Spinal cord (tissue), 10 donors: ENCODE measurements around the gene VAMP8. TPM values are rescaled to one million over a fixed set of nuclear protein-coding genes. Genes with fewer than 3 reads are reported as not detected.
"Not testable (repeated sequence)": the region's sequence is repeated elsewhere in the genome, so short reads cannot be mapped to it uniquely, and the experiment has no call there.

ENCODE experiments used
- DNase-seq, 6 donors: peaks; one replicate each; pipeline versions ENCODE4 v3.0.0 to v3.0.0-alpha.2; 2013 to 2015; ENCODE audit warnings: low spot score in 6 of 6, low read depth in 4 of 6
- H3K27ac ChIP-seq: one replicate; pipeline ENCODE4 v1.5.1; 2013; ENCODE audit warnings: low read depth, low read length, control low read depth
- H3K27me3 ChIP-seq: one replicate; pipeline ENCODE4 v1.6.1; 2013; ENCODE audit warnings: low read length; ENCODE audit not compliant: control insufficient read depth, insufficient read depth
- H3K36me3 ChIP-seq: one replicate; pipeline ENCODE4 v1.6.1; 2013; ENCODE audit warnings: low read length; ENCODE audit not compliant: control insufficient read depth, insufficient read depth
- H3K4me1 ChIP-seq: one replicate; pipeline ENCODE4 v1.6.1; 2013; ENCODE audit warnings: low read length; ENCODE audit not compliant: control insufficient read depth, insufficient read depth
- H3K4me3 ChIP-seq: one replicate; pipeline ENCODE4 v1.5.1; 2013; ENCODE audit warnings: low read depth, low read length, control low read depth
- H3K9me3 ChIP-seq: one replicate; pipeline ENCODE4 v1.6.1; 2013; ENCODE audit warnings: low read length; ENCODE audit not compliant: control insufficient read depth, insufficient read depth
- WGBS: methylation state at CpG from one replicate; pipeline ENCODE4 v1.1.5; 2013; ENCODE audit warnings: missing lambda C conversion rate; ENCODE audit not compliant: insufficient coverage; 5-methylcytosine and 5-hydroxymethylcytosine counted together
- polyA plus RNA-seq, 2 donors: library from polyadenylated mRNA; unstranded; fragments of 120-200 nt; gene quantifications; one replicate each; pipeline ENCODE4 v1.2.1, GENCODE V29; 2013; ENCODE audit not compliant: insufficient read length in 2 of 2
- total RNA-seq, 2 donors: library from RNA; depleted of rRNA in 1 of 2; stranded (reverse); fragments of 120-200 nt in 1 of 2; fragments of >200 nt in 1 of 2; gene quantifications; one replicate each; pipeline versions ENCODE4 v1.2.3 to v1.2.4, GENCODE V29; 2013 to 2014
- donor health status: healthy.

VAMP8 gene
- total and polyA plus RNA-seq, 4 donors: 10.3 to 32.3 (median 12.7) TPM

DNA sequence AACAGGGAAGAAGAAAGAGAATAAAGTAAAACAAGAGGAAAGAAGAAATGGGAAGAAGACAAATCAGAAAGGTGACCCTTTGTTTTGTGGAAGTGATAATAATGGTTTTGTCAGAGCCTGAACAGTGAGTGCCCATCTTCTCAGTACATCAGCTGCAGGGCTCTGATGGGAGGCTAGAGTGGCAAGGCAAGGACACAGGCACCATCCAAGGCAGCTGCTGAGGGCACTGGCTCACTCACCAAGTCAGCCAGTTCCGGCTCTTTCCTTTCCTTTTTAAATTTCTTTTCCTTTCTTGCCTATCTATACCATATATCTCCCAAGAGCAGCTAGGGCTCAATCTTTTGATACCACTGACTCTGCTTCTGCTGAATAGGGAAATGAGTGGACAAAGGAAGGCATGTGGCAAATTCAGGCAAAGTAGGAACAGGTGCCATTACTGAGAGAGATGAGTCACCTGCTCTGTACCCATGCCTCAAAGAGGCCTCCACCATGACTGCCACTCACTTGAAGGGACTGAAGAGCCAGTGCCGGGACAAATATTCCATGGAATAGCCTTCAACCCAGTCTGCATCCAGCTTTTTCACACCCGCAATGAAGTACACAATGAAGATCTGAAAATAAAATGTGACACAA lies 22.3 kb upstream of the VAMP8 start:
- peaks cover 1% of the 10 kb centered on the region for H3K4me1 ChIP-seq
- no CpG with 5 or more reads among the region's 3 CpGs for WGBS
- H3K9me3 ChIP-seq: no peaks in the 10 kb centered on the region
- H3K27me3 ChIP-seq: no peaks in the 10 kb centered on the region
- DNase-seq: no peak
- no peak overlapping the region for H3K27ac ChIP-seq
- H3K4me3 ChIP-seq: no peak overlapping the region
- H3K36me3 ChIP-seq: peaks cover 52% of the 10 kb centered on the region

DNA sequence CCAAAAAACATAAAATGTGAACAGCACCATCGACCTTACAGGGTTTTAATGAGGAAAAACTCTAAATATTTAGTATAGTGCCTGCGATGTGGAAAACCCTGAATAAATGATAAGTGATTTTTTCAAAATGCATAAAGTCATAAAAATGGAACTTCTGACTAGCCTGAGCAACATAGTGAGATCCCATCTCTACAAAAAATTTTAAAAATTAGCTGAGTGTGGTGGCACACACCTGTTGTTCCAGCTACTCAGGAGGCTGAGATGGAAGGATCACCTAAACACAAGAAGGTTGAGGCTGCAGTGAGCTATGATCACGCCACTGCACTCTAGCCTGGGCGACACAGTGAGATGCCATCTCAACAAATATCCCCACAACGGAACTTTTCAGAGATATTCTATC lies 20.3 kb upstream of the VAMP8 start:
- no peaks in the 10 kb centered on the region for H3K9me3 ChIP-seq
- H3K27ac ChIP-seq: no peak overlapping the region
- peaks cover 40% of the 10 kb centered on the region for H3K36me3 ChIP-seq
- no peaks in the 10 kb centered on the region for H3K27me3 ChIP-seq
- no peak overlapping the region for H3K4me3 ChIP-seq
- DNase-seq: no peak
- H3K4me1 ChIP-seq: peaks cover 15% of the 10 kb centered on the region
- WGBS: 100% methylated on average over 2 of the region's 5 CpGs

DNA sequence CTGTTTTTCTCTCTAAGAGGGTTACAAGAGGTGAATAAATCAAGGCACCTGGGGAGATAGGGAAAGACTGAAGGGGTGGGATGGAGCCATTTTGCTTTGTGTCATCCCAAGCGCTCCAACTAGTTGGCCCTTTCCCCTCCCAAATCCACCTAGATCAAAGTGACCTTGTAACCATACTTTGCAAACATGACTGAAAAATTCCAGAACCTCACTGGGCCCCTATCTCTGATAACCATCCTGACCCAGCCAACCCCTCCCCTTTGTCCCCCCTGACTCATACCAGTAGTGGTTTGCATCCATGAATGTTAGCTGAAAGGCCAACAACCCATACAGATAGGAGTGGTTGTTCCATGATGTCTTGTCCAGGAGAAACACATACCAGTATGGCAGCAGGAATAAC lies 19.2 kb upstream of the VAMP8 start:
- Histone ChIP-seq H3K9me3 (no peaks in the 10 kb centered on the region), H3K4me1 (peaks cover 17% of the 10 kb centered on the region), H3K27ac (no peak overlapping the region), H3K4me3 (no peak overlapping the region), H3K36me3 (peaks cover 36% of the 10 kb centered on the region), H3K27me3 (no peaks in the 10 kb centered on the region)
- WGBS: no CpG with 5 or more reads among the region's 1 CpG
- no peak for DNase-seq

DNA sequence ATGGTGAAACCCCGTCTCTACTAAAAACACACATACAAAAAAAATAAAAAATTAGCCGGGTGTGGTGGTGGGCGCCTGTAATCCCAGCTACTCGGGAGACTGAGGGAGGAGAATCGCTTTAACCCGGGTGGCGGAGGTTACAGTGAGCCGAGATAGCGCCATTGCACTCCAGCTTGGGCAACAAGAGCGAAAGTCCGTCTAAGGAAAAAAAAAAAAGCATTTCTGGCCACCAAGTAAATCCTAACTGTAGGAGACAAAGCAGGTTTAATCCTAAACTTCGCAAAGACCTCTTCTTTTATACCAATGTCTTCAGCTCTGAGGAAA lies 17.0 kb upstream of the VAMP8 start:
- WGBS: 86% methylated on average over 11 of the region's 12 CpGs
- H3K27ac ChIP-seq: not testable (repeated sequence)
- H3K4me3 ChIP-seq: peak overlapping the region; percentile 96

DNA sequence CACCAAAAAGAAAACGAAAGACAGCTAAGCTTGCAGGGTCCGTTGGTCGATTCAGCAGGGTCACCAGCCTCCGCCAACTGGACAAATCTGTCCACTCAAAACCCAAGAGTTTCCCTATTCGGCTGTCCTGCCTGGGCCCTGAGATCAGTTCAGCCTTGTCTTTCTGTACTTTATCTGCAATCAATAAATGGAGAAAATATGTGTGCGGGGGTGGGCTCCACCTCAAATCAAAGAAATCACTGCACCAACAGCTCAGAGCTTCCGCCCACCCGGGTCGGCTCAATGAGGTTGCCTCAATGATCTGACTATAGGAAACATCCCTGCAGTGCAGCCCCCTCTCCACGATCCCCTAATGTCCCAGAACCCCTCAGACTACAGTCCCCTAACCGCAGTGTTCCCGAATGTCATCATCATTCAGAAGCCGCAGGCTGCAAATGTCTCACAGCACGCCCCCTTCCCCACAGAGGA lies 16.5 kb upstream of the VAMP8 start:
- H3K36me3 ChIP-seq: peaks cover 13% of the 10 kb centered on the region
- H3K9me3 ChIP-seq: no peaks in the 10 kb centered on the region
- 5% methylated on average over 10 of the region's 14 CpGs for WGBS
- H3K4me3 ChIP-seq: peak overlapping the region; percentile 96
- H3K27ac ChIP-seq: peak overlapping the region; percentile 90
- no peaks in the 10 kb centered on the region for H3K27me3 ChIP-seq
- H3K4me1 ChIP-seq: peaks cover 17% of the 10 kb centered on the region
- DNase-seq: no peak

More for the DNA sequence above, 17.0 kb upstream of the VAMP8 start:
- H3K36me3 ChIP-seq: peaks cover 14% of the 10 kb centered on the region
- H3K9me3 ChIP-seq, H3K27me3 ChIP-seq, DNase-seq: not testable (repeated sequence)
- peaks cover 17% of the 10 kb centered on the region for H3K4me1 ChIP-seq

DNA sequence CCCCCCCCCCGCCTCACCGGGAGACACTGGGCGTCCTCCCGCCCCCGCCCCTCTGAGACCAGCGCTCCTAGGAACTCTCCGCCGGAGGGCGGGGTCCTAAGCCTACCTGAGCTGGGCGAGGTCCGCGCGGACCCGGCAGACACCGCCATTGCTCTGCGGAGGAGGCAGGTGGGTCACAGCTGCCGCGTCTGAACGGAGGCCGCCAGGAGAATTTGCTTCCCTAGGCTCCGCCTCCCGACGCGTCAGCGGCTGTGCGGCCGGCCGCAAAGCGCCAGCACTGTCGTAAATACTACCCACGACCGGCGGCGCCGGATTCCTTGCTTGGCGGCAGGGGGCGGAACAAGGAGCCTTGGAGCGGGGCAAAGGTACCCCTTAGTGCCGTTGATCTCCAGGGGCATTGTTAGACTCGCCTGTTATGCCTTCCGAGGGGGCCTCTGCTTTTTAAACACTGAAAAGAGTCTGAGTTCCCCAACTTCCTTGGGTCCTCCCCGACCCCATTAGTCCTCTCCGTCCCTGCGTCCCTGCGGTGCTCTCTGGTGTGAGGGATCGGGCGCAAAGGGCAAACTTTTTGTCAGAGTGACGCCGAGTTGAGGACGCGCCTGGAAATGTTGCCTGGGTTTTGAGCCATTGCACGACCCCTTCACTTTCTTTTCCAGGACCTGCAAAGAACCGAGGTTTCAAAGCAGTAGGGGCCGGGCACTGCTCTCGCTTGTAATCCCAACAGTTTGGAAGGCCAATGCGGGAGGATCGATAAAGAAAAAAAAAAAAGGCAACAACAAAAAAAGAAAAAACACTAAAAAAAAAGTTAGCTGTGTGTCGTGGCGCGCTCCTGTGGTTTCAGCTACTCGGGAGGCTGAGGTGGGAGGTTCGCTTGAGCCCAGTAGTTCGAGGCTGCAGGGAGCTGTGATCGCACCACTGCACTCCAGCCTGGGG lies 15.8 kb upstream of the VAMP8 start, which contains the start of gene GGCX:
TSS of gene GGCX (minus strand) at position 214 of the 933 bp plus-strand sequence. CDS start at position 149, 65 bp downstream.
- 5% methylated on average over 50 of the region's 64 CpGs for WGBS
- Histone ChIP-seq H3K9me3 (no peaks in the 10 kb centered on the region), H3K27me3 (no peaks in the 10 kb centered on the region), H3K4me3 (peak within 1 kb of the TSS; percentile 96), H3K36me3 (peaks cover 9% of the 10 kb centered on the region), H3K4me1 (peaks cover 17% of the 10 kb centered on the region), H3K27ac (peak within 1 kb of the TSS; percentile 90)
- peak; percentile 81 to 98 (median 92) for DNase-seq

DNA sequence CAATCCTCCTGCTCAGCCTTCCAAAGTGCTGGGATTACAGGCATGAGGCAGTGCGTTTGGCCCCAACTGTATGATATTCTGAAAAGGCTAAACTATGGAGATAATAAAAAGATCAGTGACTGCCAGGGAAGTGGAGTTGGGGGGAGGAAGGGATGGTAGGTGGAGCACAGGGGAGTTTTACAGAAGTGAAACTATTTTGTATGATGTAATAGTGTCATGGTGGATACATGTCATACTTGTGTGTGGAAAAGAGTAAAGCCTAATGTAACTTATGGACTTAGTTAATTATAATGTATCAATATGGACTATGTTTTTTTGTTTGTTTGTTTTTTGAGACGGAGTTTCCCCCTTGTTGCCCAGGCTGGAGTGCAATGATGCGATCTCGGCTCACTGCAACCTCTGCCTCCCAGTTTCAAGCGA lies 13.2 kb upstream of the VAMP8 start:
- Histone ChIP-seq H3K27me3 (no peaks in the 10 kb centered on the region), H3K27ac (no peak overlapping the region), H3K36me3 (no peaks in the 10 kb centered on the region), H3K9me3 (no peaks in the 10 kb centered on the region), H3K4me1 (peaks cover 17% of the 10 kb centered on the region), H3K4me3 (no peak overlapping the region)
- WGBS: 93% methylated on average over 3 of the region's 5 CpGs
- no peak for DNase-seq

DNA sequence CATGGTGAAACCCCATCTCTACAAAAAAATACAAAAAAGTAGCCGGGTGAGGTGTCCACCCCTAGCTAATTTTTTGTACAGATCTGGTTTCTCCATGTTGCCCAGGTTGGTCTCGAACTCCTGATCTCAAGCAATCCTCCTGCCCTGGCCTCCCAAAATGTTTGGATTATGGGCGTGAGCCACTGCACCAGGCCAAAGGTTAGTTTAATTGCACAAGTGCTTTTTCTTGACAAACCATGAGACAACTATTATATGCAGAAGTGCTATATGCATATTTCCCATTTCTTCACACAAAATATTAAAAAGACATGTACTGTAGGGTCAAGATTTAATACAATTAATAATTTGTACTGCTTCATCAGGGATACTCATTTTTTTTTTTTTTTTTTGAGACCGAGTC lies 11.1 kb upstream of the VAMP8 start:
- Histone ChIP-seq H3K36me3 (no peaks in the 10 kb centered on the region), H3K27me3 (no peaks in the 10 kb centered on the region), H3K4me1 (peaks cover 8% of the 10 kb centered on the region), H3K27ac (no peak overlapping the region), H3K9me3 (no peaks in the 10 kb centered on the region), H3K4me3 (no peak overlapping the region)
- DNase-seq: no peak
- 92% methylated on average over 2 of the region's 4 CpGs for WGBS

DNA sequence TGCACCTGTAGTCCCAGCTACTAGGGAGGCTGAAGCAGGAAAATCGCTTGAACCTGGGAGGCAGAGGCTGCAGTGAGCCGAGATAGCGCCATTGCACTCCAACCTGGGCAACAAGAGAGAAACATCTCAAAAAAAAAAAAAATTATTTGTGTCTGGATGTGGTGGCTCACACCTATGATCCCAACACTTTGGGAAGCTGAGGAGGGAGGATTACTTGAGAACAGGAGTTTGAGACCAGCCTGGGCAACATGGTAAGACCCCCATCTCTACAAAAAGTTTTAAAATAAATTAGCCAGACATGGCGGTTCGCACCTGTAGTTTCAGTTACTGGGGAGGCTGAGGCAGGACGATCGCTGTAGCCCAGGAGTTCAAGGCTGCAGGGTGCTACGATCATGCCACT lies 1.6 kb upstream of the VAMP8 start:
- no peak for DNase-seq
- Histone ChIP-seq H3K4me3 (no peak overlapping the region), H3K27ac (no peak overlapping the region), H3K36me3 (no peaks in the 10 kb centered on the region), H3K9me3 (no peaks in the 10 kb centered on the region), H3K4me1 (peaks cover 27% of the 10 kb centered on the region), H3K27me3 (peaks cover 8% of the 10 kb centered on the region)
- WGBS: 100% methylated on average over 2 of the region's 8 CpGs
